Measurements from ENCODE around the gene DNAH17. TPM values are rescaled to one million over a fixed set of nuclear protein-coding genes. Genes with fewer than 3 reads are reported as not detected.

The DNAH17 gene
- total RNA-seq, 1 experiment from 2014 or later: 0.69 TPM

DNA sequence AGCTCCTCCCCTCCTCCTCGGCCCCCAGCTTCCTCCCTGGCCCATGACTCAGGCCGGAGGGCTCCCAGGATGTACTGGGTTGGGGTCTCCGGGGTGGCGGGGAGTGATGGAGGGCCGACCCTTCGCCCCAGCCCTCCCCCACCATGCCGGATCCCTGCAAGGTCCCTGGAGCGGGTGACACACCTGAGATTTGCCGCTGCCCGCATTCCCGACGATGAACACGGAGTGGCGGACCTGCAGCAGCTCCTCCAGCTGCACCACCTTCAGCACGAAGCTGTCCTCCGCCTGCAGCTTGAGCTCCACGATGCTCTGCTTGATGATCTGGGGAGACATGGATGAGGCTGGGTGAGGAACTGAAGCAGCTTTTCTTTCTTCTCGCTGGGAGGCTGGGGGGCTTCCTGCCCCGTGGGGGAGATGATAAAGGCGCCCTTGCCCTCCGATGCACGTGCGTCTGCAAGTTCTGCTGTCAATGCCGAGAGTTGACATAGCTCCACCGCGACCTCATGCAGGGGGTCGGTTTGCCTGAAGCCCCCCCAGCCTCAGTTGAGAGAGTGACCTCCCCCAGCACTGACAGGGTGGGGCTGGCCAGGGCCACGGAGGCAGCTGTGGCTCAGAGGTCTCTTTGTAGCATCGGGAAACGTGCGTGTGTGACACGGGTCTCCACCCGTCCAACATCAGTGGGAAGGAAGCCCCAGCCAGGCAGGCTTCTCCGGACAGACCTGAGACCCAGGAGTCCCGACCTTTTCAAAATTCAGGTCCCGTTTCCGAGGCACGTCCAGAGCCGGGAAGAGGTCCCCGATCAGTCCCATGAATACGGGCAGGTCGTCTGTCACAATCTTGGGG, 83.1 kb downstream of the DNAH17 start:
- ATAC-seq (no peak), DNase-seq (ENCODE audit: low read depth, low spot score) (no peak)
- Histone ChIP-seq H2AFZ (ENCODE audit: low read depth, low read length, poor library complexity, severe bottlenecking) (no peak overlapping the region), H3K4me2 (ENCODE audit: low read length) (no peak overlapping the region), H4K20me1 (ENCODE audit: insufficient read depth) (no peaks in the 10 kb centered on the region), H3K4me3 (replicated peaks in 1 of 2; ENCODE audit: low read depth in 1 of 2, low read length in 2 of 2) (no peak overlapping the region), H3K27ac (ENCODE audit: low read depth, low read length) (no peak overlapping the region), H3K9me2 (ENCODE audit: insufficient read depth) (no peaks in the 10 kb centered on the region), H3K9me3 (ENCODE audit: control insufficient read depth in 1 of 2, insufficient read depth in 1 of 2, low read depth in 1 of 2, low read length in 2 of 2) (no peaks in the 10 kb centered on the region), H3K4me1 (ENCODE audit: control insufficient read depth in 1 of 2, insufficient read depth in 2 of 2, low read length in 2 of 2) (no peaks in the 10 kb centered on the region), H3K9ac (ENCODE audit: low read length) (no peak overlapping the region), H3K79me2 (ENCODE audit: insufficient read depth, low read length) (no peaks in the 10 kb centered on the region), H3K36me3 (ENCODE audit: control insufficient read depth in 1 of 2, insufficient read depth in 2 of 2, low read length in 2 of 2) (no peaks in the 10 kb centered on the region), H3K27me3 (ENCODE audit: insufficient read depth, low read length) (no peaks in the 10 kb centered on the region)
- CTCF ChIA-PET: no interaction called here
- no TSS peak for BruUV-seq (replicated peaks)
- RAD21 ChIA-PET (ENCODE audit: low non-redundant PET in 1 of 2, low total read pairs in 2 of 2, uncharacterized antibody in 2 of 2, unreplicated experiment in 2 of 2): no interaction called here
- POLR2A ChIA-PET: no interaction called here
- no peak for TF ChIP-seq ELF1 (IDR thresholded peaks at IDR 0.05; ENCODE audit: borderline replicate concordance, low read depth)
- no peak for TF ChIP-seq RAD21 (IDR thresholded peaks at IDR 0.05; ENCODE audit: low read depth)
- TF ChIP-seq, protein P1, sequence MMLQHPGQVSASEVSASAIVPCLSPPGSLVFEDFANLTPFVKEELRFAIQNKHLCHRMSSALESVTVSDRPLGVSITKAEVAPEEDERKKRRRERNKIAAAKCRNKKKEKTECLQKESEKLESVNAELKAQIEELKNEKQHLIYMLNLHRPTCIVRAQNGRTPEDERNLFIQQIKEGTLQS (IDR thresholded peaks at IDR 0.05): no peak
- no peak for TF ChIP-seq SP1 (IDR thresholded peaks at IDR 0.05; ENCODE audit: low read depth)
- TF ChIP-seq TCF7L2 (IDR thresholded peaks at IDR 0.05; ENCODE audit: borderline replicate concordance, extremely low read depth, insufficient read depth, insufficient read length): no peak
- intact Hi-C loops (cut with micrococcal nuclease): no loop called here

DNA sequence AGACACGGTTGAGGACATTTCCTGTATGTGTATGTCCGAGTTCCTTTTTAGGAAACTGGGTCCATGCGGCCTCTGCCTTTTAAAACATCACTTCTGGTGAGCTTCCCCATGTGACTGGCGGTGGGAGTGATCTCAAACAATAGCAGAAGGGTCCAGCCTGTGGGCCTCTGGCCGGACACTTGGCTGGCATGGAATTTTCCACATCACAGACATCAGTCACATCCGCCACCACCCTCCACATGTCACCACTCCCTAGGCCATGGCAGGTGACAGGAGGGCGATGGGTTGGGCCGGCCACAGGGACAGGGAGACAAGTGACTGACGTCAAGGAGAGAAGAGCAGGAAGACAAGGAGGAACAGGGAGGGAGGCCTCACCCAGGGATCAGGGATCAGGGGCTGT, 83.7 kb downstream of the DNAH17 start:
- no peak for TF ChIP-seq ELF1 (IDR thresholded peaks at IDR 0.05; ENCODE audit: borderline replicate concordance, low read depth)
- no peak for TF ChIP-seq ZNF274 (IDR thresholded peaks at IDR 0.05; ENCODE audit: low read depth, low read length)
- TF ChIP-seq POLR2AphosphoS5 (IDR thresholded peaks at IDR 0.05; ENCODE audit: low read depth, low read length): no peak
- TF ChIP-seq, protein P1 (IDR thresholded peaks at IDR 0.05): no peak
- no peak for TF ChIP-seq EZH2phosphoT487 (IDR thresholded peaks at IDR 0.05; ENCODE audit: borderline replicate concordance)
- TF ChIP-seq TCF7L2 (IDR thresholded peaks at IDR 0.05; ENCODE audit: borderline replicate concordance, extremely low read depth, insufficient read depth, insufficient read length): no peak
- DNase-seq (ENCODE audit: low read depth, low spot score) (no peak), ATAC-seq (no peak)
- Histone ChIP-seq H4K20me1 (ENCODE audit: insufficient read depth) (no peaks in the 10 kb centered on the region), H3K36me3 (ENCODE audit: control insufficient read depth in 1 of 2, insufficient read depth in 2 of 2, low read length in 2 of 2) (no peaks in the 10 kb centered on the region), H3K9ac (ENCODE audit: low read length) (no peak overlapping the region), H2AFZ (ENCODE audit: low read depth, low read length, poor library complexity, severe bottlenecking) (no peak overlapping the region), H3K79me2 (ENCODE audit: insufficient read depth, low read length) (no peaks in the 10 kb centered on the region), H3K9me2 (ENCODE audit: insufficient read depth) (no peaks in the 10 kb centered on the region), H3K4me2 (ENCODE audit: low read length) (no peak overlapping the region), H3K4me3 (replicated peaks in 1 of 2; ENCODE audit: low read depth in 1 of 2, low read length in 2 of 2) (no peak overlapping the region), H3K4me1 (ENCODE audit: control insufficient read depth in 1 of 2, insufficient read depth in 2 of 2, low read length in 2 of 2) (no peaks in the 10 kb centered on the region), H3K27ac (ENCODE audit: low read depth, low read length) (no peak overlapping the region), H3K9me3 (ENCODE audit: control insufficient read depth in 1 of 2, insufficient read depth in 1 of 2, low read depth in 1 of 2, low read length in 2 of 2) (no peaks in the 10 kb centered on the region), H3K27me3 (ENCODE audit: insufficient read depth, low read length) (no peaks in the 10 kb centered on the region)
- ChIA-PET CTCF (no interaction called here), RAD21 (ENCODE audit: low non-redundant PET in 1 of 2, low total read pairs in 2 of 2, uncharacterized antibody in 2 of 2, unreplicated experiment in 2 of 2) (no interaction called here), POLR2A (no interaction called here)
- intact Hi-C loops (cut with micrococcal nuclease): no loop called here
- no TSS peak for BruUV-seq (replicated peaks)

All from HCT116 (cell line).